H54 (cell line): Measurements from ENCODE around the gene CD7.
"Not testable (repeated sequence)": the region's sequence is repeated elsewhere in the genome, so short reads cannot be mapped to it uniquely, and the experiment has no call there.

Source experiments
- DNase-seq: peaks from one replicate; pipeline ENCODE4 v3.0.0; 2011; ENCODE audit warnings: low spot score, mixed read lengths; ENCODE audit not compliant: insufficient read length
- FAIRE-seq: peaks from 3 replicates; lab custom pipeline; 2011; peaks lifted over from hg19 to GRCh38; lab: Jason Lieb, UNC
- POLR2A ChIP-seq: IDR thresholded peaks from 2 replicates; pipeline ENCODE4 v1.6.1; 2011; ENCODE audit warnings: low read depth, mild to moderate bottlenecking, low read length

The CD7 gene

GRCh38 chr17:82351254-82351712 lies 33.9 kb upstream of the CD7 start:
- DNase-seq (no peak), FAIRE-seq (no peak)
- TF ChIP-seq POLR2A, result no peak

DNA sequence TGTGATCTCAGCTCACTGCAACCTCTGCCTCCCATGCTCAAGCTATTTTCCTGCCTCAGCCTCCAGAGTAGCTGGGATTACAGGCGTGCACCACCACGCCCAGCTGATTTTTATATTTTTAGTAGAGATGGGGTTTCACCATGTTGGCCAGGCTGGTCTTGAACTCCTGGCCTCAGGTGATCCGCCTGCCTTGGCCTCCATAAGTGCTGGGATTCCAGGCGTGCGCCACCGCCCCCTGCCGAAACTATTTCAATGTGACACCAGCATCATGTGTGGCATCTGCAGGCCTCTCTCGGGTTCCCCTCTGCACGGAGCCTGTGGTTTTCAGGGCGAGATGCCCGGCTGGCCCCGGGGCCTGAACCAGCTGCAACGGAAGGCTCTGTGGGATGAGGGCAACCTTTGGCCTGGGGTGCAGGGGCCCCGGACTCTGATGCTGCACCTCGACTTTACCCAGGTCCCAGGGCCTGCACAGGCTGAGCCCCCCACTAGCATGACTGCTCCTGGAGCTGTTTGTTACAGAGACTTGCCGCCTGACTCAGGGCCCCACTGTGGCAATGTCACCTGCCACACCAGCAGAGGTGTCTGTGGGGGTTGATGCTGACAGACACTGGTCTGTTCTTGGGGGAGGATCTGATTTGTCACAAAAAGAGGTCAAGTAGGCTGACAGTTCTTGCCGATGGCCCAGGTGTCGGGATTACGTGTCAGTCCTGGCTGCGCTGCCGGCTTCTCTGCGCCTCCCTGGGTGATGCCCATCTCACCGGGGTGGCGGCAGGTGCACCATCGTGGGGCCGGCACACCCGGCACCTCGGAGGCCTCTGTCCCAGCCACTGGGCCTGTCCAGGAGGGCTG lies 33.0 kb upstream of the CD7 start:
- DNase-seq (no peak), FAIRE-seq (no peak)
- no peak for TF ChIP-seq POLR2A

DNA sequence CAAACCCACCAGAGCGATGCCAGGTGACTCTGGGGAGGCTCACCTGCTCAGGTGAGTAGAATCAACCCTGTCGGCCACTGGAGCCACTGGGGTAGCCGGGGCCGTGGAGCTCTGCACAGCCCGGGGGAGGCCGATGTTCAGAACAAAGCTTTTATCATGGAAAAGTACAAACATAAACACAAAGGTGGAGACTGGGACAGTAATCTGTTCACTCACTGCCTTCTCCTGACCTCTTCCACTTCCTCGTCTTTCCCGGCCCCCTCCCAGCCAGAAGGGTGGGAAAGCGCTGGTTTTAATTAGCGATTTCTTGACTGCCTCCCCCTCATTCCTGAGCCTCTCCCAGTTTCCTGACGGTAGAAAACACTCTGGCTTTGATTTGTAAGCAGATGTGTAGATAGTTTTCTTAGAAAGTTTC lies 31.9 kb upstream of the CD7 start:
- no peak for TF ChIP-seq POLR2A
- FAIRE-seq (no peak), DNase-seq (no peak)

- no peak for TF ChIP-seq POLR2A
- DNase-seq (no peak), FAIRE-seq (no peak)
These were observed 31.5 kb upstream of the CD7 start for GRCh38 chr17:82348866-82349265.

DNA sequence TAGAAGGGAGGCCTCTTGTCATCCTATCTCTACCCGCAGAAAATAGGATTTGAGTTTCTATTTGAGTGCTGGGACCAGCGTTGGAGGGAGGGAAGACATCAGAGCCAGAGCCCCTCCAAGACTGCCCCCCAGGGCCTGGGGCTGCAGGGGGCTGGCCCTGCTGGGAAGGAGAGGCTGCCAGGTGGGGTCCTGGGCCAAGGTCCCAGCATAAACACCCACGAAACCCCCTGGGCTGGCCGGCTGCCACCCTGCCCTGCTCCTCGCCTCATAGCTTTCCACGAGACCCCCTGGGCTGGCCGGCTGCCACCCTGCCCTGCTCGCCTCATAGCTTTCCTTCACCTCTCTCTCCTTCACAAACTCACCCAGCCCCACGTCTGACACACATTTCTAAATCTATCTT lies 31.0 kb upstream of the CD7 start:
- DNase-seq, result no peak
- FAIRE-seq, result no peak
- TF ChIP-seq POLR2A, result no peak

DNA sequence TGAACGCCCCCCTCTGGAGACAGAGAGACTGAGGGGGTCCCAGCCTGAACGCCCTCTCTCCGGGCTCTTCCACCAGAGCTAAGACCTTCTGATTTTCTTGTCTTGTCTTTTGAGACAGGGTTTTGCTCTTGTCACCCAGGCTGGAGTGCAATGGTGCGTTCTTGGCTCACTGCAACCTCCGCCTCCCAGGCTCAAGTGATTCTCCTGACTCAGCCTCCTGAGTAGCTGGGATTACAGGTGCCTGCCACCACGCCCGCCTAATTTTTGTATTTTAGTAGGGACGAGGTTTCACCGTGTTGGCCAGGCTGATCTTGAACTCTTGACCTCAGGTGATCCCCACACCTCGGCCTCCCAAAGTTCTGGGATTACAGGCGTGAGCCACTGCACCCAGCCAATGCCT lies 30.6 kb upstream of the CD7 start:
- not testable (repeated sequence) for DNase-seq, FAIRE-seq

- DNase-seq (no peak), FAIRE-seq (no peak)
- TF ChIP-seq POLR2A, result no peak
These were observed 29.2 kb upstream of the CD7 start for GRCh38 chr17:82346342-82347300.

- FAIRE-seq (no peak), DNase-seq (no peak)
- TF ChIP-seq POLR2A, result no peak
These were observed 28.0 kb upstream of the CD7 start for GRCh38 chr17:82345151-82345976.

- no peak for TF ChIP-seq POLR2A
- DNase-seq (no peak), FAIRE-seq (no peak)
These were observed 26.9 kb upstream of the CD7 start for GRCh38 chr17:82344175-82344907.

DNA sequence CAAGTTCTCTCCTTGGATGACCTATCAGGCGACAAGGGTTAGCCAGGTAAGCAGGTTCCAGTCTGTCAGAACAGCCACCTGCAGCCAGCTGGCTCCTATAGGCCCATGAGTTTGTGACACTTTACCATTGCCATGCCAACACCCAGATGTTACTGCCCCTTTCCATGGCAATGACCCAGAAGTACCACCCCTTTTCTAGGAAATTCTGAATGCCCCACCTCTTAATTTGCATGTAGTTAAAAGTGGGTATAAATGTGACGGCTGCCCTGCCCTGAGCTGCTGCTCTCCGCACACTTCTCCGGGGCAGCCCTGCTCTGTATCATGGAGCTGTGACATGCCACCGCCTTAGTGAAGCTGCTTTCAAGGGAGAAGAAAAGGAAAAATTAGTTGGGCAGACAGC lies 26.2 kb upstream of the CD7 start:
- no peak for TF ChIP-seq POLR2A
- no peak for FAIRE-seq
- DNase-seq, result no peak

DNA sequence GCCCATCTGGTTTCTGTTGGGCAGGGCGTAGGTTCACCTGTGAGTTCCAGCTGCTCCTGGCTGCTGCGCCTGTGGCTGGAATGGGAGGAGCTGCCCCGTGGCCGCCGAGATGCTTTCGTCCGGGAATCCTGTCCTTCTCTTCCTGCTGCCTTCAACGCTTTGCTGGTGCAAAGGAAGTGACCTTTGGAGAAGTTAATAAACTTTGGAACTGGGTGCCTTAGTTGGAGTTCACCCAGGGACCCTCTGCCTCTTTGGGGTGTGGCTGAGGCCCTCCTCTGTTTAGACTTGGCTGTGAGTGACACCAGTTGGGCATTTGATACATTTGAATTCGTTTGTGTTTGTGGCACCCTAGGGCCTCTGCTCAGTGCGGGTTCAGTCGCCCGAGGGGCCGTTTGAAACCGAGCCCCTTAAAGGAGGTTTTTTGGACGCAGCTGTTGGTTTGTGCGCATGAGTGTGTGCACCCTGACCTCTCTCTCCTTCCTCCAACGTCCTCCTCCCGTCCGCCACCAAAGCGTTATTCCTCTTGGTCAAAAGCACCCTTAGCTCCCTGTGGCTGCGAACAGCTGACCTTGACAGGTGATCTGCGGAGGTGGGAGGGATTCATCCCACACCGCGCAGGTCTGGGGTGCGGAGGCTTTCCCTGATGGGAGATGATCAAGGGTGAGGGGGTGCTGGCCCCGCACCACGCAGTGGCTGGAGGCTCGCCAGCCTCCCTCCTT lies 25.1 kb upstream of the CD7 start:
- FAIRE-seq (no peak), DNase-seq (no peak)
- no peak for TF ChIP-seq POLR2A
